Measurements from ENCODE around the gene PLAGL1.
"Not testable (repeated sequence)": the region's sequence is repeated elsewhere in the genome, so short reads cannot be mapped to it uniquely, and the experiment has no call there.

PLAGL1 gene

DNA sequence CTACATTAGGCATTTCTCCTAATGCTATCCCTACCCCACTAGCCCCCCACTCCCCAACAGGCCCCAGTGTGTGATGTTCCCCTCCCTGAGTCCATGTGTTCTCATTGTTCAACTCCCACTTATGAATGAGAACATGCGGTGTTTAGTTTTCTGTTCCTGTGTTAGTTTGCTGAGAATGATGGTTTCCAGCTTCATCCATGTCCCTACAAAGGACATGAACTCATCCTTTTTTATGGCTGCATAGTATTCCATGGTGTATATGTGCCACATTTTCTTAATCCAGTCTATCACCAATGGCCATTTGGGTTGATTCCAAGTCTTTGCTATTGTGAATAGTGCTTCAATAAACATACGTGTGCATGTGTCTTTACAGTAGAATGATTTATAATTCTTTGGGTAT lies 1.6 kb upstream of the PLAGL1 start:
- not testable (repeated sequence) for DNase-seq (ENCODE audit: low spot score)

DNA sequence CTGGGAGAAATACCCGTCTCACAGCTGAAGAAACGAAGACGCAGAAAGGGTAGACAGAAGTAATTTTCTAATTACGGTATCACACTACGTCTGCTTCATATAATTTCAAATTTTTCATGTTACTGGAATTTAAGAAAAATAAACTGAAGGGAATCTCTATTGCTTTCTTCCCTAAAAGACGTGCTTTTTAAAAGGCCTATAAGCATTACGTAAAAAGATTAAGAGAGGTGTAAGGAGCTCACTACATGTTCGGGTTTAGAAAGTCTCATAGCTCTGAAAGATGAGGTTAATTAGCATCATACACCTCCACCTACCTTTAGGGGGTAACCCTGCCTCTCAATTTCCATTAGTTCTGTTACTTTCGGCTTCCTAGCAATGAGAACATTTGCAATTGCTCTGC lies 787 bp upstream of the PLAGL1 start:
- no peak for DNase-seq (ENCODE audit: low spot score)

DNA sequence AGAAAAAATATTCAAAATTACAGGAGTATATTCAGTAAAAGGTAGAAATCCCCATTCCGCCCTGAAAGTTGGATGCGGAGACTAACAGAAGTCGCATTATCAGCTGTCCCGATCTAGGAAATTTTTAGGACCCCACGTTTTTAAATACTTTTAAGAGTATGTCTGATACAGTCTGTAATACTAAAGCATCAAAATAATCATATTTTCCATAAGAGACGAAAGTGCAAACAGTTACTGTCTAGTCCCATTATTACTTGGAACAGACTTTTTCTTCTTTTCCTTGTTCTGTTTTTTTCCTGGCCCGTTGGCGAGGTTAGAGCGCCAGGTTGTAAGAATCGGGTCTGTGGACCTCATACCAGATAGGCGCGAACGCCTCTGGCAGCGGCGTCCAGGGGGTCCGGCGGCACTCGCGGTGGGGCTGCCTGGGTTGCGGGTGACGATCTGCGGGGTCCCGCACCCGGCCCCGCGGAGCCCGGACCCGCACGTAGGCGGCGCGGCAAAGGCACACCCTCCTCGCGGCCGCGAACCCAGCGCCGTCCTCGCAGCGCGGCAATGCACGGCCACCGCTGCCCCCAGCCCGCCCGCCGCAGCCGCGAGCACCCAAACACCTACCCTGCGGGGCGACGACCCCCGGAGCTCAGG lies 460 bp downstream of the PLAGL1 start:
- DNase-seq (ENCODE audit: low spot score): no peak

DNA sequence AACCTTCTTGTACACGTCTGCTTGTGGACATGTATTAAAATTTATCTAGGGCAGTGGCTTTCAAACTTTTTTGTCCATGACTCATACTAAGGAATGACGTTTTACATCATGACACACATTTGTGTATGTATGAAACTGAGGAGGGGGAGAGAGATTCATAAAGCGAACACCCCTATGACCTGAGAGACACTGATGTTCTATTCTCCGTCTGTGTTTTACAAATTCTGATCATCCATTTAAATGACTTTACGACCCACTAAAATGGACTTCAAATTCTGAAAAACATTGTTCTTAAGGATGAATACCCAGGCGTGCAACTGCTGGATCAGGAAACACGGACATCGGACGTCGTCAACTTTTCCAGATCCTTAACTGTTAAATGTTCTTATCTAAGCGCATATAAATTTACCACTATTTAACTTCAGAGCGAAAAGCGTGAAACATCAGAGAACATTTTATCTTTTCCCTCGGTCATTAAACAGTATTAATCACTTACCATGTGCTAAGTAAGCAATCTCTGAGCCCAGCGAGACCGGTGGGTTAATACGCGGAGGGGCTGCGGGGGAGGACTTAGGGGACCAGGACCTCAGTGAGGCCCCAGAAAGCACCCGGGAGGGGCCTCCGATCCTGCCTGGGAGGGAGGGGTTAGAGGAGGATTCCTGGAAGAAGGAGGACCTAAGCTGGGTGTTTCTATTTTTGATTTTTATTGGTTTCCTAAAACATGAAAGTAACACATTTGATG lies 1.2 kb downstream of the PLAGL1 start:
- peak; percentile 29 for DNase-seq (ENCODE audit: low spot score)

DNA sequence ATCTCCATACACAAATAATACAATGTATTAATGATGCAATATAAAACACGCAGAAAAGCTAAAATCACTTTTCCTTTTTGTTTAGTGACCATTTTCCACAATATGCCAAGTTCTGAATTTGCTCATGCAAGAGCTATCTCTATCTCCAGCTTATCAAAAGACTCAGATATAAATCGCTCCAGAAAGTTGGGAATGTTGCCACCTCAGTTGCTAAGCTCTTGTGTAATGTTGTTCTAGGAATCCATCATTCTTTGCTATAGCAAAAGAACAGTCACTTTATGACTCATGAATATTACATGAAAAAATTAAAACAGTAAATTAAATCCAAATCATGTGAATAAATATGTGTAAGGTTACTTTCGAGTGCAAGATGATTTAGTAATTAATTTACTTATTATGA lies 8.7 kb downstream of the PLAGL1 start:
- DNase-seq (ENCODE audit: low spot score): no peak

DNA sequence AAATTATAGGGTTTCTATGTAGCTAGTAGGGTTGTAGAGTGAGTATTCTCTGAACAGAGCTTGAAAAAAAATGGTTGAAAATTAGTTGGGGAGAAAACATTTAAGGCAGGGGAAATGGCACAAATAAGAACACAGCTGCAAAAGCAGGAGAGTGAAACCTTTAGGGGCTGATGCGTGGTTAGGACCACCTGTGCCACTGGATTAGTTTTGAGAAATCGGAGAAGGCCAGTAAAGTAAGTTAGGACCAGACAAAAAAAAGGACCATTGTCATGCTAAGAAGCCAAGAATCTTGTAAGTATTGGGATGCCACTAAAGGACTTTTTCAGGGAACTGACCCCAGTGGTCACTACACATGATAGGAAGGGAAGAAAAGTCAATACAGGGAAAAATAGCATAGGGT lies 9.4 kb downstream of the PLAGL1 start:
- no peak for DNase-seq (ENCODE audit: low spot score)

DNA sequence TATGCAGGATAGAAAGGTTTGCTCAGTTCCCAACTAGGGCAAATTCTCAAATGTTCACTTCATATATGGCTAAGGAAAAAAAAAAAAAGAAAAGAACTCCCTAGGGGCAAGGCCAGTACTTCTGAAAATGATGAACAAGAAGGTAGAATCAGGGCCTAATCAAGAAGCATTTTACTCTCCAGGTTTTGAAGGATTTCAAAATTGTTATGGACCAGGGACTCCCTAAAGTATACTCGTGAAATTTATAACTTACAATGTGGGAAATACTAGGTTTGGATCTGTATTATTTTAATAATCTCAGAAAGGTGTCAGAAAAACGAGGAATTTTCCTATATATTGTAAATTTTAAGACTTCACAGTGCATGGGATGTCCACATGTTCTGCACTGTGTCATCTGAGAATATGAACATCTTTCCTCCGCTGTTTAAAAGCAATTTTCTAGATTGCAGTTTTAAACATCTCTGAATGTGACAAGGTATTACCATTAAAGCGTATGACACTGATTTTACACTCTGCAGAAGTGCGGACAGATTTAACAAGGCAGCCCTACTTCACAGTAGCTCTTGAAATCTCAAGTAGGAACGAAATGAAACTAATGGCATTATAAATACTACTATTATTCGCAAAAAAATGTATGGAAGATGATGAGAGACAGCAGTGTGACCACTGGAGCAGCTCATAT lies 14.0 kb downstream of the PLAGL1 start:
- no peak for DNase-seq (ENCODE audit: low spot score)

DNA sequence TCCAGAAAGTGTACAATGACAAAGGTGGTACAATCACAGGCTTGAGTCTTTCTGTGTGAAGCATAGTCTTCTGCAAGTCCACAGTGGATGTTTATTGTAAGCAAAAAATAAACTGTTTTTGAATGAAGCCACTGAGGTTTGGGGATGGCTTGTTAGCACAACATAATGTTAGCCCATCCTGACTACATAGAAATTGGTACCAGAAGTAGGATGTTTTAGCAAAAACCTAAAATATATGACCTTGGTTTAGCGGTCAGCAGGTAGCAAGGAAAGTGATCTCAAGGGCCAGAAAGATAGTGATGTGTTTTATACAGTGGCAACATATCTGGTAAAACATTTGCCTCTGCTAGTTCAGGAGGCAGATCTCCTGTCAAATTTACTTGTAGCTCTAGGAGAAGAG lies 15.8 kb downstream of the PLAGL1 start:
- DNase-seq (ENCODE audit: low spot score): no peak

DNA sequence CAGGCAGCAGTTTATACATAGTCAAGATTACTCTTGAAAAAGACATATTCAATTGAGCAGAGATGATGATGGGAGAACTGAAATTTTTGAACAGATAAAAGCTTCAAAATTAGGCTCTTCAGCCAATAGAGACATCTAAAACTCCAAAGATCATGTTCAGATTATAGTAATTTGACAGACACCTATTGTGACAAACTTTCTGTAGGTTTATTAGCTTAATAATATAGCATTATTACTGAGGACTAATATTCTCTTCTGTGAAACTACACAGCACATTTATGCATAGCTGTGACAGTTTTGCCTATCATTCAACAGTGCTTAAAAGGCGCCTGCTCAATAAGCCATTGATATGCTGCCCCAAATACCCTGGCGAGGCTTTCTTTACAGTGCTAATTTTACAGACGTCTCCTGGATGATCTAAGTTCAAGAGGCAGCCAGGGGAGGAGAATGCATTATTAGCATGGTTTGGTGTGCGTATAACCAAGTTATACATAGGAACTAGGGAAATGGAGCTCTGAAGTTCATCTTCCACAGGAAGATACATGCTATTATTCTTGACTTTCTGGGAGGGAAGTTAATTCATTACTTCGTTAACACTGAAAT lies 21.5 kb downstream of the PLAGL1 start:
- no peak for DNase-seq (ENCODE audit: low spot score)

DNA sequence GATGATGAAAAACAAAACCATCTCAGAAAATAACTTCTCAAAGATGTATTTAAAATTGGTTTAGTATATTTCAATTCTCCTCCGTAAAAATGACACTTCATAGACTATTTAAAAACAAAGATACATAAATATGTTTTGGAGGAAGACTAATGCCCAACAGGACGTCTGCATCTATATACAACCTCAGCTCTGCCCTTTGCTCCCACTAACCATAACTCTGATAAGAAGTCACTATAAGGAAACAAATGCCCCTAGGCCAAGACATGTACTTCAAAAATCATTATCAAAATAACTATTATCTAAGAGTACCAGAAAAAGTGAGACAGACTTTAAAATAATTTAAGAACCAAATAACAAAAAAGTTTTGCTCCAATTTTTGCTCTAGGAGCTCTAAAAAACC lies 23.4 kb downstream of the PLAGL1 start:
- DNase-seq (ENCODE audit: low spot score): no peak

DNA sequence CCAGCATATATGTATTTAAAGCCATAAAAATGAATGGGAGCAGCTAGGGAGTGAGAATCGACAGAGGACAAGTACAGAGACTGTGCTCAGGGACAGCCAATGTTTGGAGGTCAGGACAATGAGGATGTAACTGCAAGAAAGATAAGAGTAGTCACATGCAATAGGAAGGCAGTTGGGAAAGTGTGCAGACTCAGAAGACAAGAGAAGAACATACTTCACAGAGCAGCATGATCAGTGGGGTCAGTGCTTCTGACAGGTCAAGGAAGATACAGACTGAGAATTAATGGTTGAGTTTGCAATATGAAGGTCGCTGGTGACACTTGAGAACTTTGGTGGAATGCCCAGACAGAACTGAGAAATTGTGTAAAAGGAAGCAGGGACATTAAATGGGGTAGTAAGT lies 25.1 kb downstream of the PLAGL1 start:
- no peak for DNase-seq (ENCODE audit: low spot score)

DNA sequence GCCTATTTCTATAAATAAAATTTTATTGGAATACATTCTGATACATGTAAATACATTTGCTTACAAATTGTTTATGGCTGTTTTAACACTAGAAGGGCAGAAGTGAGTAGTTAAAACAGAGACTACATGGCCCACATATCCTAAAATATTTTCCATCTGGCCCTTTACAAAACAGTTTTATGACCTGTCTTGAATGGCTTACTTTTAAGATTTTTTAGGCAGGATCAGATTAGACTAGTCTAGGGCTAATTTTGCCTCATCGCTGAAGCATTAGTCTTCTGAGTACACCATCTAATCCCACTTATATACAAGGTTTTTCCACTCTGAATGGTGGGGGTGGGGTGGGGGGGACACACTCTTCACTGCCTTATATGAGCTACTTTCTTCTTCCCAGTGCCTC lies 27.1 kb downstream of the PLAGL1 start:
- no peak for DNase-seq (ENCODE audit: low spot score)

DNA sequence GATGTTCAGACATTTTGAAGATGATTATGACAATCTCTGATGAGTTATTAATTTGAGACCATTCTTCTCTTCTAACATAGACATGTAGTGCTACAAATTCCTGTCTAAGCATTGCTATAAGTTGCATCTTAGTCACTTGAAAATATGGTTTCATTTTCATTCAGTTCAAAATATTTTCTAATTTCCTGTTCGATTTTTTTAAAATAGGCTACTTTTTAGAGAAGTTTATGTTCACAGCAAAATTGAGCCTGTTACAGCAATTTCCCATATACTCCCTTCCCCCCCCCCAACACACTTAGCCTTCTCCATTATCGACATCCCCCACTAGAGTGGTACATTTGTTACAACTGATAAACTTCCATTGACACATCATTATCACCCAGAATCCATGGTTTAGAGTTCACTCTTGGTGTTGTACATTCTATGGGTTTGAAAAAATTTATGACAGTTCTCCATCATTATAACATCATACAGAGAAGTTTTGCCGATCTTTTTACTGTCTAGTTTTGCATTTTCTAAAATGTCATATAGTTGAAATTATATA lies 31.2 kb downstream of the PLAGL1 start:
- DNase-seq (ENCODE audit: low spot score): no peak

DNA sequence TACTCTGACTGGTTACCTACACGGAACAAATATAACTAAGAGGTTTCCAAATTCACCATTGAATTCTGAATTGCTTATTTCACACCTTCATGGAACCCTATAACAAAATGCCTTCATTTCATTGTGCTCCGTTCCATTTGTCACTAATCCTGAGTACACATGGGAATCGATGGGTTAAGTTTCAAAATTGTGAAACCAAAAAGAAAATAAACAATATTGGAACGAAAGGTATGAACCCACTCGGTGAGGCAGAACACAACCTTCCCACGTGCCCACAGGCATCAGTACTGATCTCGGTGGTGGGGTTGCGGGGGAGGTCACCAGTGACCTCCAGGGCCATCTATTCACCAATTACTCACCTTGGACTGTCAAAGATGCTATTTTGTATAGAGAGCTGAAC lies 34.0 kb downstream of the PLAGL1 start:
- DNase-seq (ENCODE audit: low spot score): no peak

DNA sequence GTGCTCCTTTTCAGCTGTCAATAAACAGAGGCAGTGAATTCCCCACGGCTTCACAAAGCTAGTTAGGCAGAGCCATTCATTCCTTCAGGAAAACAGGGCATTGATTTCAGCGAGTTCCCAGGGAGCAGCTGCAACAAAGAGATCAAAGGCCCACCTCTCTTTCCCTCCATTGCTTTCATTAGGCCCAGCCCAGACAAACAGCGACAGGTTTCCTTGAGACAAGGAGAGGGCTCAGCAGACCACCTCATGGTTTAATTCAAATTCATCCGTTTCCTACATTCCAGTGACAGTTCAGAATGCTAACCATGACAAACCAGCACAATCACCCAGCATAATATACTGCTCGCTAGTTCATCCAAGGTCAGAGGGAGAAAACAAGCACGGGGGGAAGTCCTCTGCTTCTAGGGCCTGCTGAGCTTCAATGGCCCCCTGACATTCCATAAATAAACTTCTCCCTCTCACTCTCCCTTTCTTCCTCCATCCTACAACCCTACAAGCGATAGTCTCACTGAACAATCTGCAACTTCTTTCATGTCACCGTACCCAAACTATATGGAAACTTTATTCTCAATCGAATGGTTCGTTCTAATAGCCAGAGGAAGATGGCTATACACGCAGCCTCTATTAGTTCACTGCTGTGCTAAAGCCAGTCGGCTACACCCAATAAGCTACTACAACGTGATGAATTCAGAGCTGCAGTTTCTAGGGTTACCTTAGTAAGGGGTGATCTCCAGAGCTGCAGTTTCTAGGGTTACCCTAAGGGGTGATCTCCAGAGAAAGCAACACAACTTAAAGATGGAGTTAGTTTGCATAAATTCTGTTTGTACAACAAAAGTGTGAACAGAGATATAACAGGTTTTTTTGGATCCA lies 34.7 kb downstream of the PLAGL1 start:
- DNase-seq (ENCODE audit: low spot score): no peak

DNA sequence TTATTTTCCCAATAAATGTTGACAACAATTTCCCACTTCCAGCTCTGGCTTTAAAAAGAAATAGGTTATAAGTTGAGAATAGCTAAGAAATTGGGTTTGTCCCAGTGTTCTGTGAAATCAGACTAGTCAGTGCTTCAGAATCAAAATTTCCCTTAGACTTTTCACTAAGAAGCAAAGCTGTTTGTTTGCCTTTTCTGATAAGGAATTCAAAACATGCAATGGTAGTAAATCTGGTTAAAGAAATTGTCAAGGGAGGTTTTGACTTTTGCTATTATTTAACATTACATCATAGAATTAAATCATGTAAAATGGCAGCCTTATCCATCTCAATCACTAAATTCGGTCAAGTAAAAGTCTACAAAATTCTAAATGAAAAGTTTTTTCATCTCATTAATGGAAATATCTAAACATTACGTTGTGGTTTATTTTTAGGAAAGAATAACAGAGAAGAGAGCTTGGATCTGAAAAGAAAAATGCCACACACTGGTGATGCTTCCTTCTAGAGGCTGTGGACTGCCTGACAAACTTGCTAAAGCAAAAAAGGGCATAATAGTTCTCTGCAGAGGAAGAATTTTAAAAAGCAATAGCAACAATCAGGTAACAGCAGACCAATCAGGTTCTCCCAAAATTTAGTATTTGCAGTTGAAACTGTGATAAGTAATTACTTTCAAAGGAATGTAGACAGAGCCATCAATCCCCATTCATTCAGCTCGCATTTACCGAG lies 36.4 kb downstream of the PLAGL1 start:
- DNase-seq (ENCODE audit: low spot score): no peak

DNA sequence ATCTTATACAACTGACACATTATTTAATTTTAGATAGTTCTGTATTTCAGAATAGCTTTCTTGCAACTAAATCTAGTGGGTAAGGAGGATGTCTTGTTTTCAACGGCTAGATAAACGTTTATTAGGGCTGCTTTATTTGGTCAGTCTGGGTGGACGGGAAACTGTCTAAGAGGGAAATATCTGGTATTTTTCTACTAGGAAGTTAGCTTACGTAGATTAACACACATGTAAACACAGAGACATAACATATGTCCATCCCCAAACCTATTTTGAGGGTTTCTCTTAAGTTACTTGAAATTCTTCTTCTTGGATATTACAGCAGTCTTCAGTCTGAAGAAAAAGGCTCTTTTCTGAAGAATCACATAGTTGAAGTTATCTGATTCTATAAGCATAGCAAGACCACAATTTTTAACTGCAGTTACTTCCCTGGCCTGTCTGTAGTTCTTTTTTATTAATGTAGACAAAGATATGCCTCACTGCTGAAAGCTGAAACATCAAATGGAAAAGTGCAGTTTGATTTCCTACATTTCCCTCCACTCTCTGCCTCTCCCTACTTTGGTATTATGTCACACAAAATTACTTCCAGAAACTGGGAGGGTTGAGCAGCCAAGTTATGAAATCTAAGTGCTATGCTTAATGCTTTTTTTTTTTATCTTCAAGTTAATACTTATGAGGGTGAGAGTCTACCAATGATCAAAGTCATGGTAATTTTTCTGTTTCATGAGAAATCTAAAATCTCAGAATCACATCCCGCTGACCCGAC lies 37.4 kb downstream of the PLAGL1 start:
- DNase-seq (ENCODE audit: low spot score): peak; percentile 19

DNA sequence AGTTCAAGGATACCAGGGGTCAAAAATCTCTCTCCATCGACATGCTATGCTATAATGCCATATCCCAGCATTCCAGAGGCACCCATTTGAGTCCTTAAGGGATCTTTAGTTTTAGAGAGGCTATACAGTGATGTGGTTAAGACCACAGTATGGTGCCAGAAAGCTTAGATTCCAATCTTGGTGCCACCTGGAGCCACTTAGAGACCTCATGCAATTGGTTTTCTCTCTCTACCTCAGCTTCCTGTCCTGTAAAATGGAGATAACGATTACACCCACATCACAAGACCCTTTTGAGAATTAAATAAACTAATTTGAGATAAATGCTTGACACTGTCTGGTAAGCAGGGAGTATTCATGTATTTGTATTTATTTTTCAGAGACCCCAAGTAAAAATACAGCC lies 39.0 kb downstream of the PLAGL1 start:
- DNase-seq (ENCODE audit: low spot score): no peak

DNA sequence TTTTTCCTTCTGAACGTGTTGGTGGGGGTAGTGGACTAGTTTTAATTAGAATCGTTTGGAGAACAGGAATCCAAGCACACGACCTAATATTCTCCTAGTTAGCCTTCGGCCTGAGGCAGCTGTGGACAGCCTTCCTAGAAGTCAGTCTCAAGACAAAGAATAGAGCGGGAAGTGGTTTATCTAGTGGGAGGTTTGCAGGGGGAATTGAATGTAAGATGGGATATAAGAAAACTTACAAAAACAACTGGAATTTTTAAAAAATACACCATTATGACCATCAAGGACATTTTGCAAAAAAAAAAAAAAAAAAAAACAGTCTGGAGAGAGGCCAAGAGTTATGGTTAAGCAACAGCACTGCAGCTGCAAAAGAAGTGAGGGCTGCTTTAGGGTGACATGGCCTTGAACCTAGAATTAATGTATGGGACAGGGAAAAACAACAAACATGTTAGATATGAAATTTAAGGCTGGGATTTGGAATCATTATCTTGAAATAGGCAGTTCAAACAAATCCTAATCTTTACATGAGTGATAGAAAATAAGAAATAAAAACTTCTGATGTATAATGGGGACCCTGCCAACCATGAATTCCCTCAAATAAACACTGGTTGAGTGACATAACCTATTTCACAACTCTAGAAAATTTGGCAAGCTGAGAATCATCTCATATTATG lies 40.2 kb downstream of the PLAGL1 start:
- no peak for DNase-seq (ENCODE audit: low spot score)

DNA sequence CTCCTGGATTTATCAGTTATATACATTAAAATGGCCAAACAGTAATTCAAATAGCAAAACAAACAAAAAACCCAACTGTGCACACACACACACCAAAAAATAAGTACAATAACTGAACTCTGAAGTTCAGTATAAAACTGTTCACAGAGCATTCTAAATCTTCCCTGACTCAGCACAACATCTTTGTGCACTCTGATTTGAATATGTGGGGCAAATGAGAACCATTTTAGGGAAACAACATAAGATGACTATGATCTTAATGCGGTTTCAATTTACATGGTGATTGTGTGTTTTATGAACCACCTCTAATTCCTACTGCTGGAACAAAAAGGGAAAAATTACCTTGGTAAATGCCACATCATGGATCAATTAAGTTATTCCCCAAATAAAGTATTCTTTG lies 41.7 kb downstream of the PLAGL1 start:
- no peak for DNase-seq (ENCODE audit: low spot score)

Data from AG08395 (cell line).